GM12872 (cell line): ENCODE measurements around the gene ARHGAP20.

Experiments
- CTCF ChIP-seq: IDR thresholded peaks from 3 replicates; pipeline ENCODE4 v1.5.1; 2011; ENCODE audit warnings: low read depth, mild to moderate bottlenecking, low read length, moderate library complexity; ENCODE audit not compliant: insufficient read depth

ARHGAP20 gene

DNA sequence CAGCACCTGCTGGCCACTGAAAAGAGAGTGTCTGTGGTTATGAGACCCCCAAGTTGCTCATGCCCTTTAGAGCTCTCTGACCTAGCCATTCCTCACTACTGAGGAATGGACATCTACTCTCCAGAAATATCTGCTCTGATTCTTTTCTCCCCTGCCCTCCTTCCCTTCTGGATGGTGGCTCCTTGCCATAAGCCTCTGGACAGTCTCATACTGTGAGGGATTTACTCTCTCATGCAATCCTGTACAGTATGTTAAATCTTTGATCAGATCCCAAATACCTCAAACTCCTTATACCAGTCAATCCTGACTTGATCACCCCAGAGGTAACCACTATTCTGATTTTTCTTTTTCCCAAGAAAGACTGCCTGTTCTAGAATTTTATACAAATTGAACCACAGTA is 80.7 kb downstream of the ARHGAP20 start:
- no peak for TF ChIP-seq CTCF

GRCh38 chr11:110629594-110629993 is 82.6 kb downstream of the ARHGAP20 start:
- TF ChIP-seq CTCF, result no peak

DNA sequence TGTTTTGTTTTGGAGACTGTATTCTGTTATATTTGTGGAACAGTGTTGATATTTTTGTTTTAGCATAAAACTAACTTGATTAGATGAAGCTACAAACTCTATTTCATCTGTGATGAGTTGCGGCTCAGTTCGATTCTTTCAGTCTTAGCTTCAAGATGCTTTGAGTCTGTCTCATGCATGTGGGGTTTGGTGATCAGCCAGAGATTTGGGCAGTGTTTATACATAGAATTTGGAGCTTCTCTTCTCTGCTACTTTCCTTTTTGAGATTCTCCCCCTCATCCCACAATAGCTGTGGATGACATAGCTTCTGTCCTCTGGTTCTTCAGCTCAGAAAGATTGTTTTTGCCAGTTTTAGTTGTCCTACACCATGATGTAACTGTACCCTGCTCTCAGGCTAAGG is 90.4 kb downstream of the ARHGAP20 start:
- TF ChIP-seq CTCF, result no peak

DNA sequence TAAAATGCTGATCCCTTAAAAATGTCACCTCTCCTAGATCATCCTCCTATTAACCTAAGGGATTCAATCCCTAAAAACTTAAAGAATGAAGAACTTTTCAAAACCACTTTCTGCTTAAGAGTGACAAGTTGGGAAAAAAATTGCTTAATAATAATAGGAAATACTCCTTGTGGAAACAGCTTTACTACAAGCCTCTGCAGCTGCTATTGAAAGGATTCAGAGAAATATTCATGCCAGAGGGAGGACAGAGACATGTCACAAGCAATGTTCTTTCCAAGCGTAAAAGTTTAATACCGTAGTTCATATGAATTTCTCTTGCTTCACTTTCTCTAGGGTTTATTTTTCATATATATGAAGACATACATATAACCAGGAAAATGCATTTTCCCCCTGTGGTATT is 98.2 kb downstream of the ARHGAP20 start:
- TF ChIP-seq CTCF, result no peak

DNA sequence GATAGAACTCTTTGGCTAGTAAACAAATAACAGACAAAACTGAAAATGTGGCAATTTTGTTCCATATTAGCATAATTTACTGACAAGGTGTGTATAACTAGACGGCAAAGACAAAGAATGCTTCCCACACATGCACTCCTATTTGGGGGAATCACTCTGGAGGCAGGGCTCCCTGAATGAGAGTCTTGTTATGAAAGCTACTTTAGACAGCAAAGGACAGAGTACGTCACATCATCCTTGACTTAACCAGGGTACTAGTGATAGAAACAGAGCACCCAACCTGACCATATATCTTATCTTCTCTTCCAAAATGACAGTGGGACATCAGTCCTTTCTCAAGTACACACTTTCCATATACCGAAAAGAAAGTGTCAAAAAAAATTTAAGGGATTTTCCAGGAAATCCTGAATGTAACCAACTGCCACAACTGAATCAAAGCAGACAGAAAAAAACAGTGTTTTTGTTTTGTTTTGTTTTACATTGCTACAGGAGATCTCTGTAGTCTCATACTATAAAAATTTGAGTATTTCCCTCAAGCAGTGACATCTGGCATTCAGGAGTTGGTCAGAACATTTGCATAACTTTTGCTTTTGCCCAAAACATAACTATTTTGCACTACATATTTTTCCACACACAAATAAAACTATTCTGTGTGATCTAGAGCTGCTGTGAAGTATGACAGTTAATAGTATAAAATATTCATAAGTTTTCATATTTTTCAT is 98.9 kb downstream of the ARHGAP20 start:
- no peak for TF ChIP-seq CTCF

DNA sequence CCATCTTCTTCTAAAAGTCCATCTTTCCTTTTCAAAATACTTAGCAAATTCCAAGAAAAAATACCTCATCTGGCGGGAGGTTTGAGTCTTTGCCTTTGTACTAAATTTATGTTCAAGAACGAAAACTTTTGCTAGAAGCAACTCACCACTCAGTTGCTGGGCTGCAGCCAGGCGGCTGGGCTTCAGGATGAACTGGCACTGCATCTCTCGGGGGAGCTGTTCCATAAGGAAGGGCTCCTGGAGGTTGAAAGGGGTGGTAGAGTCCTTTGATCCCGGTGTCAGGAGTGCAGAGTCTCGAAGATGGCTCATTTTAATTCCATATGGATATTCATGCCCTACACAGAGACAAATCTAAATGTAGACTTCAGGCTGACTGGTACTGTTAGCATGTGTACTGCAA is 105.8 kb downstream of the ARHGAP20 start:
- TF ChIP-seq CTCF, result no peak

DNA sequence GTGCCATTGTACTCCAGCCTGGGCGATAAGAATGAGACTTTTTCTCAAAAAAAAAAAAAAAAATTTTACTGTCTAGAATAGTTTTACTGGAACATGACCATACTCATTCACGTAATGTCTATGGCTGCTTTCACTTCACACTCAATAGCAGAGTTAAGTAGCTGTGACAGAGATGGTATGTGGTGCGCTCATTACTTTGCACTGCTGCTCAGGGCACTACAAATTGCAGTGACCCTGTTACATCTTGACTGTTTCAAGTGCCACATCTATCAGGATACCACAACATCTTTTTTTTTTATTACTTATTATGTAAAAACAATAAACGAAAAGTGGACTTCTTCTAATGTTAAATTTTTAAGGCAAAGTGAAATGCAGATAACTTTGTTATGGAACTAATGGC is 110.3 kb downstream of the ARHGAP20 start:
- no peak for TF ChIP-seq CTCF

DNA sequence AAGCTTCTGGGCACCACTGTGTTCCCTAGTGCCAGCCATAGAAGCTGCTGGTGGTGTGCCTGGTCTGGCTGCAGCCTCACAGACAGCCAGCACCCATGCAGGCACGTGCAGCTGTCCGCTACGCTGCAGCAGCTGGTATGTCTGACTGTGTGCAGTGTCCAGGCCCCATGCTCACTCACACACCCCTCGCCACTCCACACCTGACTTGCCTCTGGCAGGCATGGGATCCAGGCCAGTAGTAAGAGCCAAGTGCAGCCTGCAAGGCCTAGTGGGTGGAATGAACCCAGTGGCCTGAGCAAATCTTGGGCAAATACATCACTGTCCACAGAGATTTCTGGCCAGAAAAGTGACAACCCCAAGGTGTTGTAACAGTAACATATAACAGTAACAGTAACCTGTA is 111.9 kb downstream of the ARHGAP20 start:
- TF ChIP-seq CTCF, result no peak
